ENCODE measurements around the gene MRPS24. TPM values are rescaled to one million over a fixed set of nuclear protein-coding genes. Genes with fewer than 3 reads are reported as not detected.
"Not testable (repeated sequence)": the region's sequence is repeated elsewhere in the genome, so short reads cannot be mapped to it uniquely, and the experiment has no call there.

Gene MRPS24
- total RNA-seq, 4 donors from 2014 or later = 65.1 to 111 (median 95.6) TPM

GRCh38 chr7:43905209-43905946, 36.1 kb upstream of the MRPS24 start:
- DNase-seq (ENCODE audit: low spot score in 2 of 2) = peak in 1 of 2 donors; percentile 68
- no peaks in the 10 kb centered on the region for H3K36me3 ChIP-seq
- no peaks in the 10 kb centered on the region for H3K9me3 ChIP-seq
- peak overlapping the region; percentile 92 for H3K27ac ChIP-seq
- H3K4me3 ChIP-seq = peak overlapping the region; percentile 82
- TF ChIP-seq CTCF (IDR thresholded peaks at IDR 0.05) (no peak), POLR2AphosphoS5 (IDR thresholded peaks at IDR 0.05) (no peak), EP300 (IDR thresholded peaks at IDR 0.05) (no peak), POLR2A (IDR thresholded peaks at IDR 0.05) (no peak)
- 26% methylated on average over 8 of the region's 8 CpGs for WGBS
- H3K27me3 ChIP-seq = no peaks in the 10 kb centered on the region
- peaks cover 28% of the 10 kb centered on the region for H3K4me1 ChIP-seq

- DNase-seq (ENCODE audit: low spot score in 2 of 2) = no peak
- no peaks in the 10 kb centered on the region for H3K36me3 ChIP-seq
- WGBS = 93% methylated on average over 5 of the region's 5 CpGs
- H3K9me3 ChIP-seq = no peaks in the 10 kb centered on the region
- no peaks in the 10 kb centered on the region for H3K27me3 ChIP-seq
- H3K4me1 ChIP-seq = peaks cover 28% of the 10 kb centered on the region
- no peak overlapping the region for H3K27ac ChIP-seq
- TF ChIP-seq CTCF (IDR thresholded peaks at IDR 0.05) (no peak), POLR2A (IDR thresholded peaks at IDR 0.05) (no peak), POLR2AphosphoS5 (IDR thresholded peaks at IDR 0.05) (no peak), EP300 (IDR thresholded peaks at IDR 0.05) (no peak)
- peak overlapping the region; percentile 82 for H3K4me3 ChIP-seq
Observed at GRCh38 chr7:43904533-43905208, 35.4 kb upstream of the MRPS24 start.

- 93% methylated on average over 5 of the region's 5 CpGs for WGBS
- no peaks in the 10 kb centered on the region for H3K36me3 ChIP-seq
- no peak for DNase-seq (ENCODE audit: low spot score in 2 of 2)
- no peak overlapping the region for H3K4me3 ChIP-seq
- H3K4me1 ChIP-seq = peaks cover 28% of the 10 kb centered on the region
- no peaks in the 10 kb centered on the region for H3K27me3 ChIP-seq
- H3K27ac ChIP-seq = no peak overlapping the region
- TF ChIP-seq EP300 (IDR thresholded peaks at IDR 0.05) = no peak
- TF ChIP-seq POLR2A (IDR thresholded peaks at IDR 0.05) = no peak
- H3K9me3 ChIP-seq = no peaks in the 10 kb centered on the region
Observed at GRCh38 chr7:43902542-43903054, 33.3 kb upstream of the MRPS24 start.

GRCh38 chr7:43898571-43898970, 29.3 kb upstream of the MRPS24 start:
- not testable (repeated sequence) for DNase-seq (ENCODE audit: low spot score in 2 of 2); H3K36me3 ChIP-seq; H3K27ac ChIP-seq; H3K4me3 ChIP-seq; H3K4me1 ChIP-seq; H3K27me3 ChIP-seq; H3K9me3 ChIP-seq
- WGBS = 98% methylated on average over 2 of the region's 2 CpGs

- 95% methylated on average over 8 of the region's 8 CpGs for WGBS
- Histone ChIP-seq H3K27ac (no peak overlapping the region), H3K27me3 (no peaks in the 10 kb centered on the region), H3K36me3 (no peaks in the 10 kb centered on the region), H3K4me3 (no peak overlapping the region), H3K9me3 (no peaks in the 10 kb centered on the region), H3K4me1 (no peaks in the 10 kb centered on the region)
- TF ChIP-seq POLR2A (IDR thresholded peaks at IDR 0.05) (no peak), CTCF (IDR thresholded peaks at IDR 0.05) (no peak), POLR2AphosphoS5 (IDR thresholded peaks at IDR 0.05) (no peak), EP300 (IDR thresholded peaks at IDR 0.05) (no peak)
- no peak for DNase-seq (ENCODE audit: low spot score in 2 of 2)
Observed at GRCh38 chr7:43895847-43896415, 26.6 kb upstream of the MRPS24 start.

All from suprapubic skin (tissue), 4 donors.